HG03039 (cell line): ENCODE data around the gene SLC35E3.
"Not testable (repeated sequence)": the region's sequence is repeated elsewhere in the genome, so short reads cannot be mapped to it uniquely, and the experiment has no call there.

Experiments used
- ATAC-seq: cut with Tn5 transposase; IDR thresholded peaks from one replicate; pipeline ENCODE4 v1.9.1; 2021; ENCODE audit warnings: mild to moderate bottlenecking, moderate library complexity; ENCODE audit not compliant: unreplicated experiment

Gene SLC35E3

GRCh38 chr12:68811573-68811972 is 65.6 kb downstream of the SLC35E3 start:
- not testable (repeated sequence) for ATAC-seq

- ATAC-seq, result no peak
Observed at GRCh38 chr12:68812553-68813241, 66.7 kb downstream of the SLC35E3 start.

GRCh38 chr12:68813242-68813593 is 67.2 kb downstream of the SLC35E3 start:
- ATAC-seq, result no peak

GRCh38 chr12:68814490-68815231 is 68.7 kb downstream of the SLC35E3 start:
- ATAC-seq, result no peak

GRCh38 chr12:68815232-68815927 is 69.4 kb downstream of the SLC35E3 start:
- ATAC-seq, result no peak

- ATAC-seq, result no peak
Observed at GRCh38 chr12:68815928-68816800, 70.2 kb downstream of the SLC35E3 start.

GRCh38 chr12:68819481-68819880 is 73.5 kb downstream of the SLC35E3 start:
- ATAC-seq, result not testable (repeated sequence)

GRCh38 chr12:68821357-68822188 is 75.6 kb downstream of the SLC35E3 start:
- ATAC-seq, result no peak

GRCh38 chr12:68823696-68824095 is 77.7 kb downstream of the SLC35E3 start:
- no peak for ATAC-seq

- no peak for ATAC-seq
Observed at GRCh38 chr12:68824131-68824530, 78.2 kb downstream of the SLC35E3 start.

- no peak for ATAC-seq
Observed at GRCh38 chr12:68824597-68825250, 78.7 kb downstream of the SLC35E3 start.

GRCh38 chr12:68825569-68826217 is 79.7 kb downstream of the SLC35E3 start:
- ATAC-seq, result no peak

- ATAC-seq, result no peak
Observed at GRCh38 chr12:68827895-68828671, 82.1 kb downstream of the SLC35E3 start.

- no peak for ATAC-seq
Observed at GRCh38 chr12:68828672-68829068, 82.7 kb downstream of the SLC35E3 start.
